Occipital lobe (tissue), 3 donors: ENCODE results near the gene EPN2. TPM values are rescaled to one million over a fixed set of nuclear protein-coding genes. Genes with fewer than 3 reads are reported as not detected.

ENCODE experiments used
- DNase-seq: peaks from one replicate; lab custom pipeline; 2025; lab: John Stamatoyannopoulos, UW
- small RNA-seq: library from RNA; depleted of rRNA; stranded (forward); fragments of <200 nt; gene quantifications from one replicate; pipeline ENCODE3, GENCODE V24; 2014
- total RNA-seq: library from RNA; depleted of rRNA; stranded (reverse); fragments of >200 nt; gene quantifications from one replicate; pipeline ENCODE4 v1.2.3, GENCODE V29; 2014

Gene EPN2
- total RNA-seq, 1 donor from 2014 or later = 53.5 TPM

DNA sequence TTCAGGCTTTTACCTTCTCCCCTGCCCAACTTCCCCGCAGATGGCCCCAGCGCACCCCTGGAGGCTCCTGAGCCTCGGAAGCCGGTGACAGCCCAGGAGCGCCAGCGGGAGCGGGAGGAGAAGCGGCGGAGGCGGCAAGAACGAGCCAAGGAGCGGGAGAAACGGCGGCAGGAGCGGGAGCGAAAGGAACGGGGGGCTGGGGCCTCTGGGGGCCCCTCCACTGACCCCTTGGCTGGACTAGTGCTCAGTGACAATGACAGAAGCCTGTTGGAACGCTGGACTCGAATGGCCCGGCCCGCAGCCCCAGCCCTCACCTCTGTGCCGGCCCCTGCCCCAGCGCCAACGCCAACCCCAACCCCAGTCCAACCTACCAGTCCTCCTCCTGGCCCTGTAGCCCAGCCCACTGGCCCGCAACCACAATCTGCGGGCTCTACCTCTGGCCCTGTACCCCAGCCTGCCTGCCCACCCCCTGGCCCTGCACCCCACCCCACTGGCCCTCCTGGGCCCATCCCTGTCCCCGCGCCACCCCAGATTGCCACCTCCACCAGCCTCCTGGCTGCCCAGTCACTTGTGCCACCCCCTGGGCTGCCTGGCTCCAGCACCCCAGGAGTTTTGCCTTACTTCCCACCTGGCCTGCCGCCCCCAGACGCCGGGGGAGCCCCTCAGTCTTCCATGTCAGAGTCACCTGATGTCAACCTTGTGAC is 144.7 kb downstream of the EPN2 start:
- no peak for DNase-seq

DNA sequence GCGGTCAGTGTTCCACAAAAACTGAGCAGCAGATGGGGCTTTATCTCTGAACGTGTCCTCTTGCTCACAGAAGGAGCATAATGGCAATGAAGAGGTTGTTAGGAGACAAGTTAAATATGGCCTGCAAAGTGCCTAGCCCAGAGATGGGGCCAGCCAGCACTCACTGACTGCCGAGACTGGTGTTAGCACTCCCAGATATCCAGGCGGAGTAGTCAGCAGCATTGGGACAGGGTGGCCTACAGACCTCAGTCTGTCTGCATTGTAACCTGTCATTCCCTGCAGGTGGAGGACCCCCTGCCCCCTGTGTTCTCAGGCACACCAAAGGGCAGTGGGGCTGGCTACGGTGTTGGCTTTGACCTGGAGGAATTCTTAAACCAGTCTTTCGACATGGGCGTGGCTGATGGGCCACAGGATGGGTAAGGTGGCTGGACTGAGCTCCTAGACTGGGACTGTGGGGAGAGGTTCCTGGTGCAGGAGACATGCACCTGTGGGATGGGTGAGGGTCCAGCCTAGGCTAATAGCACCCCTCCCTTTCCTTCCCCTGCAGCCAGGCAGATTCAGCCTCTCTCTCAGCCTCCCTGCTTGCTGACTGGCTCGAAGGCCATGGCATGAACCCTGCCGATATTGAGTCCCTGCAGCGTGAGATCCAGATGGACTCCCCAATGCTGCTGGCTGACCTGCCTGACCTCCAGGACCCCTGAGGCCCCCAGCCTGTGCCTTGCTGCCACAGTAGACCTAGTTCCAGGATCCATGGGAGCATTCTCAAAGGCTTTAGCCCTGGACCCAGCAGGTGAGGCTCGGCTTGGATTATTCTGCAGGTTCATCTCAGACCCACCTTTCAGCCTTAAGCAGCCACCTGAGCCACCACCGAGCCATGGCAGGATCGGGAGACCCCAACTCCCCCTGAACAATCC is 145.6 kb downstream of the EPN2 start:
- DNase-seq = no peak

DNA sequence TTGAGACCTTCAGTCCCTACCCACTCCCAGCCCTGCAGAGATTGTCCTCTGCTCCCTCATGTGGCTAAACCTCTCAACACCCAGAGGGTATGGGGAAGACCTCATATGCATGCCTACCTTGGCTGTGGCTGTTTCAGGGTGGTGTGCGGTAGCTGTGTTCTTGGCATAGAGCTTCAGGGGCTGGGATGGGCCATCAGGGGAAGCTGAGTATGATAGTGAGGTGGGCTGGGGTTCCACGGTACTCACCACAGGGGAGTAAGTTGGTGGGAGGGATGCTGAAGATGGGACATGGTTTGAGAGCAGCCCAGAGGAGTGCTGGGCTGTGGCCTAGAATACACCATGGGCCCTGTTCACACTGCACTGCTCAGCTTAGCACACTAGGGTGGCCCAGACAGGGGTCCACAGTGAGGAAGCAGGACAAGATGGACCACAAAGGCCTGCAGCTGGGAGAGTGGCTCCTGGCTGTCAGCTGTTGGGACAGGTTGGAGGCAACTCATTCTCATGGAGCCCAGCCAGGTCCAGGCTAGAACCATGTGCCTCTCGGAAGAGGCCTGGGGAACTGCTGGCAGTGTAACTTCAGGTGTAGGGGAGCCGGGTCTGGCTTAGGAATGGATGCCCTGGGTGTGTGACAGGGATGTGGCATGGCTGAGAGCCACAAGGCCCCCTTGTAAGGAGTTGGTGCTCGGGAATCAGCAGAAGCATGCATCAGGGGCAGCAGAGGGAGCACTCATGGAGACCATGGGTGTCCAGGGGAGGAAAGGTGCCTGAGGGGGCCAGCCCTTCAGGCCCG is 146.7 kb downstream of the EPN2 start:
- DNase-seq = no peak

DNA sequence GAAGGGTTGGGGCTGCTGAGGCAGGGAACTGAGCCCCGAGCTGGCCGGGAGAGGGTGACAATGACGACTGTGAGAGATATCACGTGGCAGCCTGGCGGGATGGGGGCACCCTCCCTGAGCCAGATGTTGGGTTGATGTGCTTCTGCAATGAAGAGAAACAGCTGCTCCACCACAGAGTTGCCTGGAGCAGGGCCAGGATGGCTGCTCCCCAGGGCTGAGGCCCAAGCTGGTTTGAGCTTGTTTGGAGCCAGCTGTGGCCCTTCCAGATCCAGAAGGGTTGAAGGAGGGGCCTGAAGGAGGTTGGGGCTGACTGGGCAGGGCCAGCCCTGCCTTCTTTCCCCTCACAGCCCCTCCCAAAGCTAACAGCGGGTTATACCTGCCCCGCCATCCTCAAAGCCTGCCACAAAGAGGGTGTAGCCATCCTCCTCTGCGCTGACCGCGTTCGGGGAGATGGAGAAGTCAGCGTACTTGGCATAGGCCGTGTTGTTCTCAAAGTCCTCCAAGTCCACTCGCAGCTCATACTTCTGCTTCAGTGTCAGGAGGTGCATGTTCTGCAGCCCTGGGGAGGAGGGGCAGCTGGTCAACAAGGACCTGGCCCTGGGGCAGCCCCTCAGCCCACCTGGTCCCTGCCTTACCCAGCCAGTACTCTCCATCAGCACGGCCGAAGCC is 147.7 kb downstream of the EPN2 start:
- peak; percentile 80 for DNase-seq

DNA sequence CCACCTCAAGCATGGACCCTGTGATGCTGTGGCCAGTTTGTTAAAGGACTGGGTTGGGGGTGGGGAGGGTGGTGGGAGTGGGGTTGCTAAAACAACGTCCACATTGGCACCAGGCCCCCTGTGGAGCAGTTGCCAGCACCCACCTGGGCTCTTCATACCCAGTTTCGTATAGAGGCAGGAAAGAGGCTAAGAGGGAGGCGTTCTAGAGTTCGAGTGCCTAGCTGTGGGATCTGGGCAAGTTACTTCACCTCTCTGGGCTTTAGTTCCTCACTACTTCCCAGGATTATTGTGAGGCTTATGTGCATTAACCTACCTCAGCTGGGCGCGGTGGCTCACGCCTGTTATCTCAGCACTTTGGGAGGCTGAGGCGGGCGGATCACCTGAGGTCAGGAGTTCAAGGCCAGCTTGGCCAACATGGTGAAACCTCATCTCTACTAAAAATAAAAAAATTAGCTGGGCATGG is 148.4 kb downstream of the EPN2 start:
- no peak for DNase-seq

Small RNA genes within 50 kb of the gene (small RNA-seq; reads per million reads assigned to genes)
- gene MIR1180 = 7.2 reads per million, percentile 91 among the genes with 10 or more reads in this experiment

Other genes starting within 250 kb of the EPN2 start
- gene FAM83G, start 232.6 kb upstream of the EPN2 start, total RNA-seq = 0.16 TPM
- gene GRAP, start 190.4 kb upstream of the EPN2 start, total RNA-seq = 3.6 TPM
- not detected for gene GRAPL, start 109.8 kb upstream of the EPN2 start, total RNA-seq
- gene B9D1, start 125.4 kb downstream of the EPN2 start, total RNA-seq = 13.6 TPM
- 15.3 TPM for gene MAPK7, start 141.1 kb downstream of the EPN2 start, total RNA-seq
- 0.47 TPM for gene MFAP4, start 149.8 kb downstream of the EPN2 start, total RNA-seq
- 31.4 TPM for gene RNF112, start 173.9 kb downstream of the EPN2 start, total RNA-seq